ENCODE data around the gene MEIS3.
"Not testable (repeated sequence)": the region's sequence is repeated elsewhere in the genome, so short reads cannot be mapped to it uniquely, and the experiment has no call there.

MEIS3 gene

GRCh38 chr19:47381653-47382279 is 37.6 kb downstream of the MEIS3 start:
- DNase-seq, result no peak

DNA sequence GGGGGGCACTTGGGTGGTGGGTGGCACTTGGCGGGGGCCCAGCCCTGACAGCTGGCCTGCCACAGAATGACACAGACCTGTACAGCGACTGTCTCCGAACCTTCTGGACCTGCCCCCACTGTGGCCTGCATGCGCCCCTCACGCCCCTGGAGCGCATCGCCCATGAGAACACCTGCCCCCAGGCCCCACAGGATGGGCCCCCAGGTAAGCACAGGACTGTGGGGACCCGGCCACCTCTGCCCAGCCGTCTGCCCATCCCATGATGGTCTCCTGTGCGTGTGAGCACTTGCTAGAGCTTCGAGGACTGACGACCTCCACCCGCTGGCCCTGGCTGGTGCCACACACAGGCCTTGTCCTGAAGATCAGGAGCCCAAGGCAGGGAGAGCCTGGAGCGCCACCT is 38.2 kb downstream of the MEIS3 start:
- no peak for DNase-seq

DNA sequence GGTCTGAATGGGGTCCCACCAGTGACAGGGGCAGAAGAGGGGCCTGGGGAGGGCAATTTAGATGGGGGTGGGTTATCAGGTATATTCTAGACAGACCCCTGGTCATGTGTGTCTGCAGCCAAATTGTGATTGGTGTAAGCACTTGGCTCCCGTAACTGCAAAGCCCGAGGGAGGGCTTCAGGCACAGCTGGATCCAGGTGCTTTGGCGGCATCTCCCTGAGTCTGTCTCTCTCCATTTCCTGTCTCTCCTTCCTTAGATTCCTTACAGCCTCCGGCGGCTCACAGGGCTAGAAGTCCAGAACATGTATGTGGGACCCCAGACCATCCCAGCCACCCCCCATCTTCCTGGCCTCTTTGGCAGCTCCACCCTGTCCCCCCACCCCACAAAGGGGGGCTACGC is 38.8 kb downstream of the MEIS3 start:
- DNase-seq, result no peak

DNA sequence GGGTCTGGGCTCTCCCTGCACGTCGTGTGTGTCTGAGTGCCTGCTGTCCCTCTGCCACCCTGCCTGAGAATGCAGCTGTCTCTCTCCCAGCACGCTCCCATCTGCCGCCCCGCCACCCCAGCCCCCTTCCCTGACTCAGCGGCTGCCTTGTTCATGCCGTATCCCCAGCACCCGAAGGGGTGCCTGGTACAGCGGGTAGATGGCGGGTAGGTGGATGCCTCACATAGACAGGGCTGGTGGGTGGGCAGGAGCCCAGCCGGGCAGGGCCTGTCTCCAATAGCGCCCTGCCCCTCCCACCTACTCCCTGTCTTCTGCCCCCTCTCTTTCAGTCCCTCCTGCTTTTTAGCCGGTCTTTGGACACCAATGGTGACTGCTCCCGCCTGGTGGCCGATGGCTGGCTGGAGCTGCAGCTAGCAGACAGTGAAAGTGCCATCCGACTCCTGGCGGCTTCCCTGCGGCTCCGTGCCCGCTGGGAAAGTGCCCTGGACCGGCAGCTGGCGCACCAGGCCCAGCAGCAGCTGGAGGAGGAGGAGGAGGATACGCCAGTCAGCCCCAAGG is 39.9 kb downstream of the MEIS3 start:
- DNase-seq, result no peak

DNA sequence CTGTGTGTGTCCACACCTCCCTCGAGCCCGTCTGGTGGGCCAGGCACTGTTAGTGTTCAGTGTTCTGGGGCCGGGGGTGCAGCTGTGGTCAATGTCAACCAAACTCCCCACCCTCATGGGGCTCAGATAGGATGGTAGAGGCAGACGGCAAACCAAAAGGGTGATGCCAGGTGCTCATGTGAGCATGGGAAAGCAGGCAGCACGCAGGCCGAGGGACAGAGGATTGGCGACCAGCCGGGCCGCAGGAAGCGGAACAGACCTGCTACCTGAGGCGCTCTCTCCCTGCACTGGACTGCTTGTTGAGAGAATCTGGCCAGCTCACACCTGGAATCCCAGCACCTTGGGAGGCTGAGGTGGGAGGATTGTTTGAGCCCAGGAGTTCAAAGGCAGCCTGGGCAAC is 41.1 kb downstream of the MEIS3 start:
- DNase-seq, result no peak

DNA sequence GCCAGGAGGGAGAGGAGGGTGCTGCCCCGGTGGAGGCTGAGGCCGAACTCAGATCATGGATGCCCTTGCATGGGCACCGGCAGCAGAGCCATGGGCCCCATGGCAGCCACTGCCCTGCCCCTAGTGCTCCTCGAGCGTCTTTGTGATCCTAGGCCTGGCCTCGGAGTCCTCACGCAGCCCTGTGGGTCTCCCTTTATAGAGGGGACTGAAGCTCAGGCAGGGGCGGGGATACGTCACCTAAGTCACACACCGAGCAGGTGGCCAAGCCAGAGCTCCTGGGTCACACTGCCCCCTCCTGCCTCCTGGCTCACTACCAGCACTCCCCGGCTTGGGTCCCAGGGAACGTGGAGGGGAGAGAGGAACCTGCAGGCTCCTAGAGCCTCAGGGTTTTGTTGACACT is 41.5 kb downstream of the MEIS3 start:
- no peak for DNase-seq

GRCh38 chr19:47377208-47377701 is 42.1 kb downstream of the MEIS3 start:
- no peak for DNase-seq

DNA sequence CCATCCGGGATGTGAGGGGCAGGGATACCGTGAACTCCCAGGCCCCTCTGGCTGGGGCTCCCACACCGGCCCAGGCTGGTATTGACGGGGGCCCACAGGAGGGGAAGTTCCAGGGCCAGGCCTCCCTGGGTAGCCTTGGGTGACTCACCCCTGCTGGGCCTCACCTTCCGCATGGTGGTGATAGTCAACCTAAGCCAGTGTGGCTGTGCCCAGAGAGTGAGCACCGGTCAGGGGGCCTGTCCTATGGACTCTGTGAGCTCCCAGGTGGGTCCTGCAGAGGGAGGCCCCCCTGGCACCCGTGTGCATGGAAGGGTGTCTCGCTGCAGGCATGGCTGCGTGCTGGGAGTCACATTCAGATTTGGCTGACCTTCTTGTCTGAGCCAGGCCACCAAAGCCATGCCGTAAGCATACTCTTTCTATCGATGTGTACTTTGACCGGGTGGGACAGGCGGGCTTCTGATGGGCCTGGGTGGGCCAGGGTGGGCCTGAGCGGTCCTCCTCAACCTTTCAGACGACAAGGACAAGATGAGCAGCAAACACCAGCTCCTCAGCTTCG is 42.7 kb downstream of the MEIS3 start:
- DNase-seq, result no peak

GRCh38 chr19:47375694-47376588 is 43.4 kb downstream of the MEIS3 start:
- no peak for DNase-seq

- no peak for DNase-seq
Observed at GRCh38 chr19:47374876-47375693, 44.2 kb downstream of the MEIS3 start.

DNA sequence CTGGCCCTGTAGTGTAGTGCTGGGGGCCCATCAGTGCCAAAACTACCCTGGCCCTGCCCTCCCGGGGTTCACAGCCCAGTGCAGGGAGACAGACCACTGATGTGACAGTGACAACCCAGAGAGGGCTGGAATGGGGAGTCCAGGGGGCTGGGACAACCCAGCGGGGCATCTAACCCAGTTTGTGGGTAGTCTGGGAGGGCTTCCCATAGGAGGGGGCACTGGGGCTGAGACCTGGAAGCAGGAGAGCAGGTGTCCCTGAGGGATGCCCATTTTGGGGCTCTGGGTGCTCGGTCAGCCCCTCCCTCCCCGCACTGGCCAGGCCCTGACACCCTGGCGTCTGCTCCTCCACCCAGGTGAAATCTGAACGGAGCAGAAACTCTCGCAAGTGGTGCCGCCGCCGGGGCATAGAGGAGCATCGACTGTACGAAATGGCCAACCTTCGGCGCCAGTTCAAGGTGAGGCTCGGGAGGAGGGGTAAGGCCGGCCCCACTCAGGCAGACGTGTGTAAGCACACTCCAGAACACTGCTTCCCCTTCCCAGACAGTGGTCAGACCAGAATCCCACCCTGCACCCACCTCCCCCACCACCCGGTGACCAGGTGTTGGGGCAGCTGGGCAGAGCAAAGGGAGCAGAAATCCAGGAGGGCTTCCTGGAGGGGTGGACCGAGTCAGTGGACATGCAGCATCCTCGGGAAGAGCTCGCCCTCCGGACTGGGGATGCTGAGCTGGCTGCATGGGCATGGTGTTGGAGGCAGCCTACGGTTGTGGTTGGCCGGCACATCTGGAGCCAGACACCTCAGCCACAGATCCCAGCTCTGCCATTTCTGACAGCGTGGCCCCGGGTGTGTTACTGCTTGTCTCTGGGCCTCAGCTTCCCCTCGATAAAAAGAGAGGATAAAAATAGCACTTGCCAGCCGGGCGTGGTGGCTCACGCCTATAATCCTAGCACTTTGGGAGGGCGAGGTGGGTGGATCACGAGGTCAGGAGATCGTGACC is 45.8 kb downstream of the MEIS3 start:
- no peak for DNase-seq

DNA sequence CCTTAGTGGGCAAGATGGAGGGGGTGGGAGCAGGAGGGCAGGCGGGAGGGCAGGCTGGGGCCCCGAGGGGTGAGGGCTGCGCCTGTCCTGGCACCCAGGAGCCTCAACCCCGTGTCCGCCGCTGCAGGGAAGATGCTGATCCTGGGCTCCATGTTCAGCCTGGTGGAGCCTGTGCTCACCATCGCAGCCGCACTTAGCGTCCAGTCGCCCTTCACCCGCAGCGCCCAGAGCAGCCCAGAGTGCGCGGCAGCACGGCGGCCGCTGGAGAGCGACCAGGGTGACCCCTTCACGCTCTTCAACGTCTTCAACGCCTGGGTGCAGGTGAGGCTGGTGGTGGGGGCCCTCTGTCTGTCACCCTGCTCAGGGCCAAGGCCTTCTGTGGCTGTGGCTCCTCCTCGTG is 46.7 kb downstream of the MEIS3 start:
- no peak for DNase-seq

- DNase-seq, result no peak
Observed at GRCh38 chr19:47371261-47371660, 48.1 kb downstream of the MEIS3 start.

GRCh38 chr19:47370045-47370611 is 49.2 kb downstream of the MEIS3 start:
- DNase-seq, result no peak

DNA sequence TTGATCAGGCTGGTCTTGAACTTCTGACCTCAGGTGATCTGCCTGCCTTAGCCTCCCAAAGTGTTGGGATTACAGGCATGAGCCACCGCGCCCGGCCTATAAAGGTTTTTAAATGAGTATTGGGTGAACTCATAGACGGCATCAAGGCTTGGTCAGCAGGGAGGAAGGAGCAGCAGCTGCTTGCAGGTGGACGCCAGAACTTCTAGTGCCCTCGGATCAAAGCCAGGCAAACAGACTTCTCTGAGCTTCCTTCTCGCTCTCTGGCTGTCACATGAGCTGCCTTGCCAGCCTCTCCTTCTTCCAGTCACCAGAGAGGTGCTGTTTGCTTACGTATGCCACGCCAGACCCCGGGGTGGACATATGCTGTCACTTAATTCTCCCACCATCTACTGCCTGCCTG is 53.9 kb downstream of the MEIS3 start:
- not testable (repeated sequence) for DNase-seq

- DNase-seq, result no peak
Observed at GRCh38 chr19:47363758-47364531, 55.4 kb downstream of the MEIS3 start.

DNA sequence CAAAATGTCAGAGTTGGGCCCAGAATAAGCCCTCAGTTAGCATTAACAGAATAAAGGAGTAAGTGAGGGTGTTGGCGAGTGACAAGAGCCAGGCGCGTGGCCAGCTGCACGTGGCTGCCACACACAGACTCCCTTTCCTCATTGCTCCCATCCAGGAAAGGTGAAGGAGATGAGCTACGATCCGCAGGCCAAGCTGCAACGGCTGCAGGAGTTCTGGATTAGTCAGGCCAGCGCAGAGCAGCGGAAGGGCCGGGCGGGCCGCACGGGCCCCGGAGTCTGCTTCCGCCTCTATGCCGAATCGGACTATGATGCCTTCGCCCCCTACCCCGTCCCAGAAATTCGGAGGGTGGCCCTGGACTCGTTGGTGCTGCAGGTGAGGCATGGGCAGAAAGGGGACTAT is 57.0 kb downstream of the MEIS3 start:
- DNase-seq, result no peak

DNA sequence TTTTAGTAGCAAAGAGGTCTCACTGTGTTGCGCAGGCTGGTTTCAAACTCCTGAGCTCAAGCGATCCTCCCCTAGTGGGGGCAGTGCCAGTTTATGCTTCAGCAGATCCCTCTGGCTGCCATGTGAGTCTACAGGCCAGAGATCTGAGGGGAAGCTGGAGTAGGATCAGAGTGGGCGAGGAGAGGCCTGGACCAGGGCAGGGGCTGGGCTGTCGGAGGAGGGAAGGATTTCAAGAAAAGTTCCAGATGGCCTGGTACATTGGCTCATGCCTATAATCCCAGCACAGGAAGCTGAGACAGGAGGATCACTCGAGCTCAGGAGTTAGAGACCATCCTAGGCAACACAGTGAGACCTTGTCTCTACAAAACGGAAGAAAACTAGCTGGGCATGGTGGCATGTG is 60.4 kb downstream of the MEIS3 start:
- no peak for DNase-seq

DNA sequence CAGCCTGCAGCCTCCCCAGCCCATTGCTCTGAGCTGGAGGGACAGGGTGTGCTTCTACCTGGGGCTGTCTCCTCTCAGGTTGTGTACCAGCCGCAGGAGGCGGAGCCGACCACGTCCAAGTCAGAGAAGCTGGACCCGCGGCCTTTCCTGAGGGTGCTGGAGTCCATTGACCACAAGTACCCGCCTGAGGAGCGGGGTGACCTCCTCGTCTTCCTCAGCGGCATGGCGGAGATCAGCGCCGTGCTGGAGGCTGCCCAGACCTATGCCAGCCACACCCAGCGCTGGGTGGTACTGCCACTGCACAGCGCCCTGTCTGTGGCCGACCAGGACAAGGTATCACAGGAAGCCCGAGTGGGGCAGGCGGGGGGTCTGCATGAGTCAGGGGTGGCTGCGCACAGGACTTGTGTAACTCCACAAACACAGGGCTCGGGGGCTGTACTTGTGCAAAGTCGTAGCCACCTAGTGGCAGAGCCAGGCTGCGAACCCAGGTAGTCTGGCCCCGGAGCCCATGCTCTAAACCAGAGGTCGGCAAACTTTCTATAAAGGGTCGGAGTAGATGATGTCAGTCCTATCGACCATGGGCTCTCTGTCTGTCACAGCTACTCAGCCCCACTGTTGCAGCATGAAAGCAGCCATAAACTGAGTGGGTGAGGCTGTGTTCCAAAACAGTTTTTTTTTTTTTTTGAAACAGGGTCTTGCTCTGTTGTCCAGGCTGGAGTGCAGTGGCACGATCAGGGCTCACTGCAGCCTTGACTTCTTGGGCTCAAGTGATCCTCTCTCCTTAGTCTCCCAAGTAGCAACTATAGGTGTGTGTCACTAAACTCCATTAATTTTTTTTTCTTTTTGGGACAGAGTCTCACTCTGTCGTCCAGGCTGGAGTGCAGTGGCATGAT is 61.3 kb downstream of the MEIS3 start:
- no peak for DNase-seq

All from SHP77 treated with DMSO at 0.1 percent for 48 hours (cell line).